GM23338 (cell line): ENCODE data around the gene RHO.

Experiments used
- CREB1 ChIP-seq: fragments of 250-450 bp; sonication (Bioruptor Pico); IDR thresholded peaks from 2 replicates; pipeline ENCODE4 v1.5.0; 2020; ENCODE audit warnings: low read depth, mild to moderate bottlenecking, moderate library complexity
- EZH2 ChIP-seq: fragments of 200-600 bp; sonication (generic); IDR thresholded peaks from one replicate; pipeline ENCODE4 v1.8.0; 2017; ENCODE audit warnings: antibody characterized with exemption, mild to moderate bottlenecking, low read depth; ENCODE audit not compliant: unreplicated experiment
- EZH2phosphoT487 ChIP-seq: fragments of 200-600 bp; sonication (generic); IDR thresholded peaks from one replicate; pipeline ENCODE4 v1.8.1; 2018; ENCODE audit warnings: antibody characterized with exemption; ENCODE audit not compliant: unreplicated experiment
- JUNB ChIP-seq: IDR thresholded peaks from one replicate; pipeline ENCODE4 v1.6.1; 2016; ENCODE audit warnings: antibody characterized with exemption; ENCODE audit not compliant: unreplicated experiment
- NANOG ChIP-seq: IDR thresholded peaks from 2 replicates; pipeline ENCODE4 v1.6.1; 2016; ENCODE audit warnings: antibody characterized with exemption, borderline replicate concordance
- POLR2AphosphoS5 ChIP-seq: IDR thresholded peaks from 2 replicates; pipeline ENCODE4 v1.6.1; 2016; ENCODE audit warnings: antibody characterized with exemption, low read depth
- ZNF114 ChIP-seq: fragments of 250-450 bp; sonication (Bioruptor Pico); IDR thresholded peaks from 2 replicates; pipeline ENCODE4 v1.5.0; 2020; ENCODE audit warnings: mild to moderate bottlenecking, moderate library complexity
- TF ChIP-seq, protein P1 (sequence below), 2 experiments: fragments of 200-600 bp in 1 of 2; sonication (generic) in 1 of 2; conservative IDR thresholded peaks; 2 replicates each; pipeline versions ENCODE4 v1.5.1 to v1.6.1; 2016 to 2017; ENCODE audit warnings: antibody characterized with exemption in 2 of 2, low read depth in 2 of 2, mild to moderate bottlenecking in 2 of 2, moderate library complexity in 1 of 2
- TF ChIP-seq, protein P2 (sequence below): IDR thresholded peaks from 2 replicates; pipeline ENCODE4 v1.6.1; 2016; ENCODE audit warnings: antibody characterized with exemption

DNA sequence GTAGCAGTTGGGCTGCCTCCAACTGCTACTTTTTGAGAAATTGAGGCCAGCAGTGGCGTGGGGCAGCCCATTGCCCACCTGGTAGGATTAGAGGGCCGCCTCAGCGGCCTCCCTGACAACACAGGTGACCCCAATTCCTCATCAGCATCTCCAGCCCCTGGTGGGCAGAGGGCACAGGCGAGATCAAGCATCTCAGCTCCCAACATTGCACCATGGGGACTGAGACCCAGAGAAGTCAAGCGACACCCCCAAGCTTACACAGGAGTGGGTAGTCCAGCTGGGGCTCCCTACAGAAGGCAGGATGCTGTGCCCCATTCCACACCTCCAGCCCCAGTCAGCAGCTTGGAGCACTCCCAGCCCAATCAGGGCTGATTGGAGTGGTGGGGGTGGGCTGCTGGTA is 14.3 kb downstream of the RHO start:
- no peak for TF ChIP-seq EZH2
- no peak for TF ChIP-seq EZH2phosphoT487
- TF ChIP-seq, protein P1, sequence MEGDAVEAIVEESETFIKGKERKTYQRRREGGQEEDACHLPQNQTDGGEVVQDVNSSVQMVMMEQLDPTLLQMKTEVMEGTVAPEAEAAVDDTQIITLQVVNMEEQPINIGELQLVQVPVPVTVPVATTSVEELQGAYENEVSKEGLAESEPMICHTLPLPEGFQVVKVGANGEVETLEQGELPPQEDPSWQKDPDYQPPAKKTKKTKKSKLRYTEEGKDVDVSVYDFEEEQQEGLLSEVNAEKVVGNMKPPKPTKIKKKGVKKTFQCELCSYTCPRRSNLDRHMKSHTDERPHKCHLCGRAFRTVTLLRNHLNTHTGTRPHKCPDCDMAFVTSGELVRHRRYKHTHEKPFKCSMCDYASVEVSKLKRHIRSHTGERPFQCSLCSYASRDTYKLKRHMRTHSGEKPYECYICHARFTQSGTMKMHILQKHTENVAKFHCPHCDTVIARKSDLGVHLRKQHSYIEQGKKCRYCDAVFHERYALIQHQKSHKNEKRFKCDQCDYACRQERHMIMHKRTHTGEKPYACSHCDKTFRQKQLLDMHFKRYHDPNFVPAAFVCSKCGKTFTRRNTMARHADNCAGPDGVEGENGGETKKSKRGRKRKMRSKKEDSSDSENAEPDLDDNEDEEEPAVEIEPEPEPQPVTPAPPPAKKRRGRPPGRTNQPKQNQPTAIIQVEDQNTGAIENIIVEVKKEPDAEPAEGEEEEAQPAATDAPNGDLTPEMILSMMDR (conservative IDR thresholded peaks at IDR 0.05; ENCODE audit: low read depth in 2 of 2) = no peak
- TF ChIP-seq CREB1 (CRISPR knock-in tag) = no peak
- no peak for TF ChIP-seq ZNF114 (CRISPR knock-in tag)
- TF ChIP-seq POLR2AphosphoS5 = no peak
- TF ChIP-seq, protein P2, sequence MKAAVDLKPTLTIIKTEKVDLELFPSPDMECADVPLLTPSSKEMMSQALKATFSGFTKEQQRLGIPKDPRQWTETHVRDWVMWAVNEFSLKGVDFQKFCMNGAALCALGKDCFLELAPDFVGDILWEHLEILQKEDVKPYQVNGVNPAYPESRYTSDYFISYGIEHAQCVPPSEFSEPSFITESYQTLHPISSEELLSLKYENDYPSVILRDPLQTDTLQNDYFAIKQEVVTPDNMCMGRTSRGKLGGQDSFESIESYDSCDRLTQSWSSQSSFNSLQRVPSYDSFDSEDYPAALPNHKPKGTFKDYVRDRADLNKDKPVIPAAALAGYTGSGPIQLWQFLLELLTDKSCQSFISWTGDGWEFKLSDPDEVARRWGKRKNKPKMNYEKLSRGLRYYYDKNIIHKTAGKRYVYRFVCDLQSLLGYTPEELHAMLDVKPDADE = no peak
- TF ChIP-seq NANOG = no peak
- no peak for TF ChIP-seq JUNB
